Brain microvascular endothelial cell (primary cell): ENCODE measurements around the gene ENO3.

Experiments used
- DNase-seq: peaks from one replicate; pipeline ENCODE4 v3.0.0-alpha.2; 2020
- H3K27ac ChIP-seq: fragments of 250-450 bp; sonication (Bioruptor Pico); 2 replicates; pipeline ENCODE4 v1.5.1; 2020; ENCODE audit warnings: mild to moderate bottlenecking, moderate library complexity
- H3K27me3 ChIP-seq: fragments of 250-450 bp; sonication (Bioruptor Pico); replicated peaks from 2 replicates; pipeline ENCODE4 v1.5.1; 2020; ENCODE audit warnings: mild to moderate bottlenecking
- H3K36me3 ChIP-seq: fragments of 250-450 bp; sonication (Bioruptor Pico); replicated peaks from 2 replicates; pipeline ENCODE4 v1.5.1; 2020; ENCODE audit warnings: mild to moderate bottlenecking
- H3K4me3 ChIP-seq: 2 replicates; pipeline ENCODE4 v1.5.1; 2011; ENCODE audit warnings: low read depth, mild to moderate bottlenecking, control low read depth, low read length, moderate library complexity
- CTCF ChIP-seq: IDR thresholded peaks from 2 replicates; pipeline ENCODE4 v1.5.1; 2011; ENCODE audit warnings: low read depth, mild to moderate bottlenecking, moderate library complexity, low read length, control low read depth, inconsistent platforms; ENCODE audit errors: missing control alignments
- in situ Hi-C: cut with HindIII; loops from 2 replicates; pipeline ENCODE4 v1.10.0; 2017; ENCODE audit warnings: low sequenced_read_pairs, low pct_ligation_motif_present

ENO3 gene

GRCh38 chr17:4994081-4994595, 43.2 kb downstream of the ENO3 start:
- H3K4me3 ChIP-seq = no peak overlapping the region
- no peaks in the 10 kb centered on the region for H3K27me3 ChIP-seq
- no peak for DNase-seq
- TF ChIP-seq CTCF = no peak
- no peaks in the 10 kb centered on the region for H3K36me3 ChIP-seq
- H3K27ac ChIP-seq = no peak overlapping the region
- in situ Hi-C loops = no loop called here

GRCh38 chr17:4997302-4998026, 46.5 kb downstream of the ENO3 start, which contains the start of the genes INCA1 and KIF1C:
INCA1 (minus strand) TSS chr17:4997522; CDS start chr17:4994437, 3,085 bp downstream.
KIF1C (plus strand) TSS chr17:4997950; CDS start chr17:5000247, 2,297 bp downstream.
- peak; percentile 71 for DNase-seq
- in situ Hi-C loops = no loop called here
- no peak for TF ChIP-seq CTCF

GRCh38 chr17:4998027-4998731, 47.3 kb downstream of the ENO3 start:
- in situ Hi-C loops = no loop called here
- no peak for TF ChIP-seq CTCF
- DNase-seq = no peak
- Histone ChIP-seq H3K27me3 (no peaks in the 10 kb centered on the region), H3K36me3 (peaks cover 22% of the 10 kb centered on the region), H3K27ac (peak overlapping the region; percentile 10), H3K4me3 (peak overlapping the region; percentile 86)

More at GRCh38 chr17:4997302-4998026, 46.5 kb downstream of the ENO3 start, which contains the start of the genes INCA1 and KIF1C:
- Histone ChIP-seq H3K4me3 (peak within 1 kb of the TSS; percentile 86), H3K27ac (peak within 1 kb of the TSS; percentile 84), H3K27me3 (no peaks in the 10 kb centered on the region), H3K36me3 (peaks cover 17% of the 10 kb centered on the region)

GRCh38 chr17:4998732-4999429, 48.0 kb downstream of the ENO3 start:
- TF ChIP-seq CTCF = no peak
- Histone ChIP-seq H3K27me3 (no peaks in the 10 kb centered on the region), H3K4me3 (peak overlapping the region; percentile 86), H3K27ac (no peak overlapping the region), H3K36me3 (peaks cover 29% of the 10 kb centered on the region)
- no peak for DNase-seq
- in situ Hi-C loops = no loop called here

- no peak overlapping the region for H3K27ac ChIP-seq
- peak overlapping the region; percentile 86 for H3K4me3 ChIP-seq
- H3K27me3 ChIP-seq = no peaks in the 10 kb centered on the region
- peaks cover 36% of the 10 kb centered on the region for H3K36me3 ChIP-seq
- DNase-seq = no peak
- no peak for TF ChIP-seq CTCF
- in situ Hi-C loops = no loop called here
Observed at GRCh38 chr17:4999430-5000093, 48.6 kb downstream of the ENO3 start.
